Astrocyte (in vitro differentiated cells and primary cell): ENCODE measurements around the gene ARHGEF11. TPM values are rescaled to one million over a fixed set of nuclear protein-coding genes. Genes with fewer than 3 reads are reported as not detected.

ENCODE experiments used
- DNase-seq: peaks from one replicate; pipeline ENCODE4 v3.0.0-alpha.2; 2010; ENCODE audit warnings: low read depth
- FAIRE-seq: peaks from 2 replicates; lab custom pipeline; 2011; peaks lifted over from hg19 to GRCh38; lab: Jason Lieb, UNC
- H2AFZ ChIP-seq: 2 replicates; pipeline ENCODE4 v1.6.0; 2012; ENCODE audit warnings: low read depth, low read length, inconsistent platforms
- H3K27ac ChIP-seq: 2 replicates; pipeline ENCODE4 v1.5.1; 2011; ENCODE audit warnings: low read depth, low read length, inconsistent platforms
- H3K27me3 ChIP-seq: 2 replicates; pipeline ENCODE4 v1.6.0; 2011; ENCODE audit warnings: low read length, inconsistent platforms; ENCODE audit not compliant: insufficient read depth
- H3K36me3 ChIP-seq: 2 replicates; pipeline ENCODE4 v1.5.1; 2011; ENCODE audit warnings: low read length, inconsistent platforms; ENCODE audit not compliant: insufficient read depth
- H3K4me1 ChIP-seq: 2 replicates; pipeline ENCODE4 v1.5.1; 2011; ENCODE audit warnings: low read length, inconsistent platforms; ENCODE audit not compliant: insufficient read depth
- H3K4me2 ChIP-seq: 2 replicates; pipeline ENCODE4 v1.6.0; 2012; ENCODE audit warnings: low read length, inconsistent platforms
- H3K4me3 ChIP-seq: 2 replicates; pipeline ENCODE4 v1.5.1; 2011; ENCODE audit warnings: low read depth, mild to moderate bottlenecking, low read length, inconsistent platforms; ENCODE audit not compliant: insufficient read depth
- H3K79me2 ChIP-seq: 2 replicates; pipeline ENCODE4 v1.6.0; 2012; ENCODE audit warnings: mild to moderate bottlenecking, low read length, inconsistent platforms; ENCODE audit not compliant: insufficient read depth
- H3K9ac ChIP-seq: 2 replicates; pipeline ENCODE4 v1.6.0; 2012; ENCODE audit warnings: mild to moderate bottlenecking, low read length, inconsistent platforms
- H3K9me3 ChIP-seq: 2 replicates; pipeline ENCODE4 v1.5.1; 2012; ENCODE audit warnings: low read depth, mild to moderate bottlenecking, low read length, inconsistent platforms; ENCODE audit not compliant: insufficient read depth
- H4K20me1 ChIP-seq: 2 replicates; pipeline ENCODE4 v1.6.0; 2012; ENCODE audit warnings: low read length, inconsistent platforms; ENCODE audit not compliant: insufficient read depth
- H3K27ac Mint-ChIP-seq: one replicate; pipeline ENCODE4 v1.8.0; 2021; ENCODE audit warnings: mild to moderate bottlenecking, mixed read lengths; ENCODE audit not compliant: unreplicated experiment
- H3K27me3 Mint-ChIP-seq: one replicate; pipeline ENCODE4 v1.8.0; 2021; ENCODE audit warnings: low read depth, mixed read lengths; ENCODE audit not compliant: unreplicated experiment
- H3K36me3 Mint-ChIP-seq: one replicate; pipeline ENCODE4 v1.8.0; 2021; ENCODE audit warnings: low read depth, mixed read lengths; ENCODE audit not compliant: unreplicated experiment
- H3K4me1 Mint-ChIP-seq: one replicate; pipeline ENCODE4 v1.8.0; 2021; ENCODE audit warnings: low read depth, mixed read lengths; ENCODE audit not compliant: unreplicated experiment
- H3K4me3 Mint-ChIP-seq: one replicate; pipeline ENCODE4 v1.8.0; 2021; ENCODE audit warnings: mild to moderate bottlenecking, moderate library complexity, mixed read lengths; ENCODE audit not compliant: unreplicated experiment
- H3K9me3 Mint-ChIP-seq: one replicate; pipeline ENCODE4 v1.8.0; 2021; ENCODE audit warnings: mild to moderate bottlenecking, mixed read lengths; ENCODE audit not compliant: unreplicated experiment
- EZH2 ChIP-seq: IDR thresholded peaks from 2 replicates; pipeline ENCODE4 v1.6.1; 2012; ENCODE audit warnings: mild to moderate bottlenecking, low read length, inconsistent platforms; ENCODE audit not compliant: insufficient read depth
- total RNA-seq: library from RNA; stranded (reverse); gene quantifications from 2 replicates; pipeline ENCODE4 v1.2.1, GENCODE V29; 2021
- TF ChIP-seq, protein P1 (sequence below): IDR thresholded peaks from 2 replicates; pipeline ENCODE4 v1.5.1; 2011; ENCODE audit warnings: low read depth, mild to moderate bottlenecking, inconsistent platforms, low read length, moderate library complexity; ENCODE audit not compliant: insufficient read depth

The ARHGEF11 gene
- total RNA-seq, 1 donor from 2014 or later = 29.2 TPM

DNA sequence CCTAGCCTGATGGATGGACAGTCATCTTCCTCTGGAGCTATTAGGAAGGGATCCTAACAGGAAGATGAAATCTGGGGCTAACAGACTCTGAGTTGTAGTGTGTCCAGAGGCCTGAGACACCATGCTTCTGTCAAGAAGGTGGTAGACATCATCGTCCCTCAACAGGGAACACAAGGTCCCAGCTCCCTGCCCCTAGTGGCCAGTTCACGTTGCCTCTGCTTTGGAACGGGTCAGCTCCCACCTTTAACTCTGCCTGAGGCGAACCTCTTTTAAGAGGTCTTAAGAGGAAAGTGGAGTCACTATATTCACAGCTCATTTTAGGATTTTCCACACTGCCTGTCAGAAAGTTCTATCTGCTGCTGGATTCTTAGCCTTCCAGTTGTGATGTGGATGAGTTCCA lies 96.8 kb downstream of the ARHGEF11 start:
- no peak overlapping the region for H3K9ac ChIP-seq
- DNase-seq (no peak), FAIRE-seq (no peak)
- H3K4me1 ChIP-seq = no peaks in the 10 kb centered on the region
- no peak overlapping the region for H3K4me2 ChIP-seq
- Mint-ChIP-seq H3K4me3 (no peak overlapping the region), H3K36me3 (peaks cover 57% of the 10 kb centered on the region), H3K27ac (no peak overlapping the region), H3K9me3 (peaks cover 2% of the 10 kb centered on the region), H3K27me3 (no peaks in the 10 kb centered on the region), H3K4me1 (no peaks in the 10 kb centered on the region)
- TF ChIP-seq, protein P1, sequence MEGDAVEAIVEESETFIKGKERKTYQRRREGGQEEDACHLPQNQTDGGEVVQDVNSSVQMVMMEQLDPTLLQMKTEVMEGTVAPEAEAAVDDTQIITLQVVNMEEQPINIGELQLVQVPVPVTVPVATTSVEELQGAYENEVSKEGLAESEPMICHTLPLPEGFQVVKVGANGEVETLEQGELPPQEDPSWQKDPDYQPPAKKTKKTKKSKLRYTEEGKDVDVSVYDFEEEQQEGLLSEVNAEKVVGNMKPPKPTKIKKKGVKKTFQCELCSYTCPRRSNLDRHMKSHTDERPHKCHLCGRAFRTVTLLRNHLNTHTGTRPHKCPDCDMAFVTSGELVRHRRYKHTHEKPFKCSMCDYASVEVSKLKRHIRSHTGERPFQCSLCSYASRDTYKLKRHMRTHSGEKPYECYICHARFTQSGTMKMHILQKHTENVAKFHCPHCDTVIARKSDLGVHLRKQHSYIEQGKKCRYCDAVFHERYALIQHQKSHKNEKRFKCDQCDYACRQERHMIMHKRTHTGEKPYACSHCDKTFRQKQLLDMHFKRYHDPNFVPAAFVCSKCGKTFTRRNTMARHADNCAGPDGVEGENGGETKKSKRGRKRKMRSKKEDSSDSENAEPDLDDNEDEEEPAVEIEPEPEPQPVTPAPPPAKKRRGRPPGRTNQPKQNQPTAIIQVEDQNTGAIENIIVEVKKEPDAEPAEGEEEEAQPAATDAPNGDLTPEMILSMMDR = no peak
- no peak for TF ChIP-seq EZH2
- H3K4me3 ChIP-seq = no peak overlapping the region
- H3K27me3 ChIP-seq = no peaks in the 10 kb centered on the region
- H3K9me3 ChIP-seq = no peaks in the 10 kb centered on the region
- H3K79me2 ChIP-seq = no peaks in the 10 kb centered on the region
- H2AFZ ChIP-seq = no peak overlapping the region
- peaks cover 18% of the 10 kb centered on the region for H3K36me3 ChIP-seq
- peaks cover 5% of the 10 kb centered on the region for H4K20me1 ChIP-seq
- no peak overlapping the region for H3K27ac ChIP-seq

DNA sequence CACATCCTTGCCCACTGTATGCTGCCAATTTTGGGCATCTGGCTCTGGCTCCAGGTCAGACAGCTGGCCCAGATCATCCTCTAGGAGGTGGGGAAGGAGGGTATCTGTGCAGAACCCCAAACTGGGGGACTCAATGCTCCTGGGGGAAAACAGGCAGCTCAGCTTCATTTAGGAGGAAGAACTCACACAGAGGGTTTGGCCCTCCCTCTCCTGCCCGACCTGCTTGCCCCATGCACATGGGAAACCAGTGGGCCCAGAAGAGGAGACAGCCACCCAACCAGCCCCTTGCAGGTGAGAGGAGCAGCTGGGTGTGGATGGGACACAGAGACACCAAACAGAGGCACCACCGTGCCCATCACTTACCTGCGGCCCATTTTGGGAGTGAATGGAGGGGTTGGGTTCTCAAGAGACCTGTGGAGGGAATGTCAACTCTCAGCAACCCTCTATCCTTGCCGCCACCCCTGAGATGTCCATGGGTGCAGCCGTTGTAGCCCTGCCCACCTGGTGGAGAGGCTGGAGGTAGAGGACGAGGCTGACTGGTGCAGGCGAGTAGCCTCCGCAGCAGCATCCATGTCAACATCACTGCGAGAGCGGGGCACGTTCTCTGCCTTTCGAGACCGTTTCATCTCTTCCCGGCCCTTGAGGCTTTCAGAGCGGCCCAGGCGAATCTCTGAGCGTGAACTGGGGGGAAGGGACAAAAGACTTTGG lies 97.6 kb downstream of the ARHGEF11 start:
- DNase-seq = no peak
- peaks cover 5% of the 10 kb centered on the region for H4K20me1 ChIP-seq
- H3K4me1 ChIP-seq = no peaks in the 10 kb centered on the region
- H3K9ac ChIP-seq = no peak overlapping the region
- H3K36me3 Mint-ChIP-seq = peaks cover 61% of the 10 kb centered on the region
- H3K27me3 ChIP-seq = no peaks in the 10 kb centered on the region
- H3K4me2 ChIP-seq = no peak overlapping the region
- no peak overlapping the region for H3K4me3 Mint-ChIP-seq
- no peak overlapping the region for H3K27ac Mint-ChIP-seq
- no peak for TF ChIP-seq EZH2
- TF ChIP-seq, protein P1 = no peak
- H3K9me3 ChIP-seq = no peaks in the 10 kb centered on the region
- no peaks in the 10 kb centered on the region for H3K79me2 ChIP-seq
- no peak for FAIRE-seq
- H3K27ac ChIP-seq = no peak overlapping the region
- H3K4me3 ChIP-seq = no peak overlapping the region
- no peaks in the 10 kb centered on the region for H3K27me3 Mint-ChIP-seq
- no peak overlapping the region for H2AFZ ChIP-seq
- peaks cover 2% of the 10 kb centered on the region for H3K9me3 Mint-ChIP-seq
- H3K4me1 Mint-ChIP-seq = no peaks in the 10 kb centered on the region
- peaks cover 21% of the 10 kb centered on the region for H3K36me3 ChIP-seq

DNA sequence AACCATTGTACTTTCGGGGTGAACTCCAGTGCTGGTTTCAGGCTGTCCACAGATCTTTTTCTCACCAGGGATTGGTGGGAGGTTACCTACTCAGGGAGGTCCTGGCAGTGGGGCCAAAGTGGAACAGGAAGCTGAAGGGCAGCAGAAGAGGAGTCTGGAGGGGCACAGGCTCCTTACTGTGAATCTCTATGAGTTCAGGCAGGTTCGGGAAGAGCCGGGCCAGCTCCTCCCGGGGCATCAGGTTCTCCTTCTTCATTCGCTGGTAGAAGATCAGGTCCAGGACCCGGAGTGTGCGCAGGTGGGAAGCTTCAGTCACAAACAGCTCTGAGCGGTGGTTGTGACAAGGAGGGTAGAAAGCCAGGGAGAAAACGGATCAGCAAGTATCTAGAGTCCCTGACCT lies 98.4 kb downstream of the ARHGEF11 start:
- peaks cover 26% of the 10 kb centered on the region for H3K36me3 ChIP-seq
- Mint-ChIP-seq H3K27me3 (no peaks in the 10 kb centered on the region), H3K4me1 (no peaks in the 10 kb centered on the region), H3K27ac (no peak overlapping the region), H3K9me3 (peaks cover 2% of the 10 kb centered on the region), H3K36me3 (peaks cover 64% of the 10 kb centered on the region), H3K4me3 (no peak overlapping the region)
- no peaks in the 10 kb centered on the region for H3K79me2 ChIP-seq
- FAIRE-seq = no peak
- no peaks in the 10 kb centered on the region for H3K27me3 ChIP-seq
- no peaks in the 10 kb centered on the region for H3K4me1 ChIP-seq
- H4K20me1 ChIP-seq = peaks cover 5% of the 10 kb centered on the region
- H3K4me3 ChIP-seq = no peak overlapping the region
- TF ChIP-seq, protein P1 = no peak
- no peak for TF ChIP-seq EZH2
- no peak overlapping the region for H3K27ac ChIP-seq
- H3K9me3 ChIP-seq = no peaks in the 10 kb centered on the region
- no peak overlapping the region for H3K9ac ChIP-seq
- DNase-seq = no peak
- H3K4me2 ChIP-seq = no peak overlapping the region
- H2AFZ ChIP-seq = no peak overlapping the region
